AG09309 (cell line): ENCODE data around the gene CYP46A1.

Experiments used
- DNase-seq: peaks from one replicate; pipeline ENCODE4 v3.0.0-alpha.2; 2010; ENCODE audit warnings: low read depth
- H3K4me3 ChIP-seq: 2 replicates; pipeline ENCODE4 v1.5.1; 2011; ENCODE audit warnings: mild to moderate bottlenecking, low read depth, low read length, moderate library complexity; ENCODE audit not compliant: control insufficient read depth
- CTCF ChIP-seq: IDR thresholded peaks from 2 replicates; pipeline ENCODE4 v1.5.1; 2011; ENCODE audit warnings: mild to moderate bottlenecking, low read depth, low read length, inconsistent platforms; ENCODE audit not compliant: insufficient read depth, control insufficient read depth; ENCODE audit errors: missing control alignments

The CYP46A1 gene

GRCh38 chr14:99682809-99683618 is 1.1 kb upstream of the CYP46A1 start:
- no peak for DNase-seq
- TF ChIP-seq CTCF, result peak; percentile 97
- peak overlapping the region; percentile 74 for H3K4me3 ChIP-seq

DNA sequence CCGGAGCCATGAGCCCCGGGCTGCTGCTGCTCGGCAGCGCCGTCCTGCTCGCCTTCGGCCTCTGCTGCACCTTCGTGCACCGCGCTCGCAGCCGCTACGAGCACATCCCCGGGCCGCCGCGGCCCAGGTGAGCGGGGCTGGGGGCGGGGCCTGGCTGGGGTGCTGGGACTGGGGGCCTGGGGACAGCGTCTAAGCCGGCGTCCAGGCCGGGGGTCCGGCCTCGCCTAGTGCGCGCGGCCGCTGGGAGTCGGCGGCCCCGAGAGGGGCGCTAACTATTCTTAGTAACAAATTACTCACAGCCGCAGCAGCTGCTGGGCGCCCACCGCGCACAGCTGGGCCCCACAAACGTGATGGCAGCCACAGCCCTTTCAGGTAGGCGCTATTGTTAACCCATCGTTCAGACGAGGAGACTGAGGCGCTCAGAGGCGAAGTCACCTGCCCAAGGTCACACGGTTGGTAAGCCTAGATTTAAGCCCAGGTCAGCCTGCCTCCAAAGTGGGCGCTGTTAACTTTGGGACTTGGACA is 374 bp downstream of the CYP46A1 start:
- H3K4me3 ChIP-seq, result peak overlapping the region; percentile 35
- TF ChIP-seq CTCF, result no peak
- no peak for DNase-seq

GRCh38 chr14:99685151-99685591 is 1.1 kb downstream of the CYP46A1 start:
- H3K4me3 ChIP-seq, result no peak overlapping the region
- no peak for TF ChIP-seq CTCF
- no peak for DNase-seq

DNA sequence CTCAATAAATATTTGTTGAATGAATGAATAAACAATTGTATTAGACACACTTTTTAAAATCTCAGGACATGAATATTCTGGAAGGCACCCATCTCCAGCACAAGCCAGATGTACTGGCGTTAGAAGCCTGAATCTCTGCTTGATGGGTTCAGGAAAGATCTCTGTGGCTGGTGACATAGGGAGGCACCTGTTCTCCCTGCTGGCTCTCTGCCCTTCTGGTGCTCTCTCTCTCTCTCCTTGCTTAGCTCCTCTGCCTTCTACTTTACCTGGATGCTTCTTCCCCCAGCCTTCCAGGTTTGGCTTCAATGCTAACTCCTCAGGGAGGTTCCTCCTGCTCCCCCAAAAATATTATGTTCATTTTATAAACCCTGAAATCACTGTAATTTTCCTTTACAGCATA is 1.5 kb downstream of the CYP46A1 start:
- TF ChIP-seq CTCF, result no peak
- DNase-seq, result no peak
- no peak overlapping the region for H3K4me3 ChIP-seq

- H3K4me3 ChIP-seq, result no peak overlapping the region
- TF ChIP-seq CTCF, result no peak
Observed at GRCh38 chr14:99686557-99687283, 2.6 kb downstream of the CYP46A1 start.

DNA sequence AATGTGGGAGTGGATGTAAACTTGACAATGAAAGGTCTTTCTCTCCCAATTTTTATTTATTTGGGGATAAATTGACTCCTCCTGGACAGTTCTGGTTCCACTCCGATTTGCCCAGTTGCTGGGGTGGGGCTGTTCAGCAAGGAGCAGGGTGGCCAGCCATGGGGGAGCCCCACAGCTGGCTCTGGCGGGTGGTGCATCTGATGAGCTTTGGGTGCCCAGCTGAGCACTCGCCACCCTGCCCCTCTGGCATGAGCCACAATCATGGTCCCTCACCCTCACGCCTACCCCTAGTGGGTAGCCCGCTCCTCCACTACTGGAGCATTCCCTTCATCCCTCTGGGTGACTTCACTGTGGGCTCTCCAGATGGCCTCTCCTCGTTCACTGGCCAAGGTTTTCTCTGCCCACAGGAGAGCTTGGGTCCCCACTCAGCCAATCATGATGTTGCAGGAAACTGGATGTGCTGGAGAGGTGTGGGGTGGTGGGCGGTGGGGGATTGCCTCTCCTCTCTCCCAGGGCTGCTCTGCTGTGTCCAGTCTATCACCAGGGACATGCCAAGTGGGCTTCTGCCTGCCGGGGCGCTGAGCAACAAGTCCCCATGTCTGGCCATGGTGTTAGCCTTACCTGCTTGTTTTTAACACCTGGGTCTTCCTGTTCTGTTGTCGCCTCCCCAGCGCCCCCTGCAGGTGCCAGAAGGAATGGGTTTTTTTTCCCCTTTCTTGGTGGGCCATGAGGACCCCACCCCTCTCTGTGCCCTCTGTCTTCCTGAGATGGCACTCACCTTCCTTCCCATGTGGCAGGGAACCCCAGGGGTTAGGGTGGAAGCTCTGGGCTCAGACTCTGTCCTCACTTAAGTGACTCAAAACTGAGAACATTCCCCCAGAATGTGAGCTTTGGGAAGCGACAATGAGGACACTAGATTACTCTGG is 3.4 kb downstream of the CYP46A1 start:
- TF ChIP-seq CTCF, result peak; percentile 66
- no peak overlapping the region for H3K4me3 ChIP-seq
- DNase-seq, result no peak

More at GRCh38 chr14:99686557-99687283, 2.6 kb downstream of the CYP46A1 start:
- no peak for DNase-seq
